GF-D8 (cell line): ENCODE measurements around the gene ACO2.
"Not testable (repeated sequence)": the region's sequence is repeated elsewhere in the genome, so short reads cannot be mapped to it uniquely, and the experiment has no call there.

Source experiments
- DNase-seq: peaks from one replicate; lab custom pipeline; 2025; lab: John Stamatoyannopoulos, UW

Gene ACO2

GRCh38 chr22:41568811-41569210 lies 99.9 kb downstream of the ACO2 start:
- DNase-seq = no peak

GRCh38 chr22:41570221-41570620 lies 101.3 kb downstream of the ACO2 start:
- DNase-seq = no peak

- DNase-seq = no peak
Observed at GRCh38 chr22:41571786-41572185, 102.9 kb downstream of the ACO2 start.

- not testable (repeated sequence) for DNase-seq
Observed at GRCh38 chr22:41572305-41572704, 103.4 kb downstream of the ACO2 start.

GRCh38 chr22:41573677-41574076 lies 104.8 kb downstream of the ACO2 start:
- no peak for DNase-seq

- no peak for DNase-seq
Observed at GRCh38 chr22:41574847-41575381, 106.0 kb downstream of the ACO2 start.

- DNase-seq = no peak
Observed at GRCh38 chr22:41575533-41575932, 106.6 kb downstream of the ACO2 start.

GRCh38 chr22:41576877-41577276 lies 108.0 kb downstream of the ACO2 start:
- DNase-seq = no peak

GRCh38 chr22:41578114-41578513 lies 109.2 kb downstream of the ACO2 start:
- DNase-seq = no peak
